Measurements from ENCODE around the gene CPAMD8. TPM values are rescaled to one million over a fixed set of nuclear protein-coding genes. Genes with fewer than 3 reads are reported as not detected.

Gene CPAMD8
- total and polyA plus RNA-seq, 7 donors: 0.60 to 14.4 (median 2.4) TPM

- Histone ChIP-seq H3K4me3 (no peak overlapping the region), H3K36me3 (peaks cover 29 to 94% (median 63%) of the 10 kb centered on the region in 4 donors), H3K27me3 (no peaks in the 10 kb centered on the region), H3K9me3 (no peaks in the 10 kb centered on the region), H3K4me1 (no peaks in the 10 kb centered on the region), H3K27ac (no peak overlapping the region)
- DNase-seq: no peak
- intact Hi-C loops (cut with DNase I): no loop called here
- 97% methylated on average over 7 of the region's 7 CpGs for WGBS, 2 donors
- TF ChIP-seq, protein P1, sequence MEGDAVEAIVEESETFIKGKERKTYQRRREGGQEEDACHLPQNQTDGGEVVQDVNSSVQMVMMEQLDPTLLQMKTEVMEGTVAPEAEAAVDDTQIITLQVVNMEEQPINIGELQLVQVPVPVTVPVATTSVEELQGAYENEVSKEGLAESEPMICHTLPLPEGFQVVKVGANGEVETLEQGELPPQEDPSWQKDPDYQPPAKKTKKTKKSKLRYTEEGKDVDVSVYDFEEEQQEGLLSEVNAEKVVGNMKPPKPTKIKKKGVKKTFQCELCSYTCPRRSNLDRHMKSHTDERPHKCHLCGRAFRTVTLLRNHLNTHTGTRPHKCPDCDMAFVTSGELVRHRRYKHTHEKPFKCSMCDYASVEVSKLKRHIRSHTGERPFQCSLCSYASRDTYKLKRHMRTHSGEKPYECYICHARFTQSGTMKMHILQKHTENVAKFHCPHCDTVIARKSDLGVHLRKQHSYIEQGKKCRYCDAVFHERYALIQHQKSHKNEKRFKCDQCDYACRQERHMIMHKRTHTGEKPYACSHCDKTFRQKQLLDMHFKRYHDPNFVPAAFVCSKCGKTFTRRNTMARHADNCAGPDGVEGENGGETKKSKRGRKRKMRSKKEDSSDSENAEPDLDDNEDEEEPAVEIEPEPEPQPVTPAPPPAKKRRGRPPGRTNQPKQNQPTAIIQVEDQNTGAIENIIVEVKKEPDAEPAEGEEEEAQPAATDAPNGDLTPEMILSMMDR (IDR thresholded peaks at IDR 0.05): no peak
- TF ChIP-seq POLR2A (IDR thresholded peaks at IDR 0.05) (no peak), POLR2AphosphoS5 (IDR thresholded peaks at IDR 0.05) (no peak), EP300 (IDR thresholded peaks at IDR 0.05) (no peak)
Observed at GRCh38 chr19:16853066-16853465, 173.5 kb downstream of the CPAMD8 start.

DNA sequence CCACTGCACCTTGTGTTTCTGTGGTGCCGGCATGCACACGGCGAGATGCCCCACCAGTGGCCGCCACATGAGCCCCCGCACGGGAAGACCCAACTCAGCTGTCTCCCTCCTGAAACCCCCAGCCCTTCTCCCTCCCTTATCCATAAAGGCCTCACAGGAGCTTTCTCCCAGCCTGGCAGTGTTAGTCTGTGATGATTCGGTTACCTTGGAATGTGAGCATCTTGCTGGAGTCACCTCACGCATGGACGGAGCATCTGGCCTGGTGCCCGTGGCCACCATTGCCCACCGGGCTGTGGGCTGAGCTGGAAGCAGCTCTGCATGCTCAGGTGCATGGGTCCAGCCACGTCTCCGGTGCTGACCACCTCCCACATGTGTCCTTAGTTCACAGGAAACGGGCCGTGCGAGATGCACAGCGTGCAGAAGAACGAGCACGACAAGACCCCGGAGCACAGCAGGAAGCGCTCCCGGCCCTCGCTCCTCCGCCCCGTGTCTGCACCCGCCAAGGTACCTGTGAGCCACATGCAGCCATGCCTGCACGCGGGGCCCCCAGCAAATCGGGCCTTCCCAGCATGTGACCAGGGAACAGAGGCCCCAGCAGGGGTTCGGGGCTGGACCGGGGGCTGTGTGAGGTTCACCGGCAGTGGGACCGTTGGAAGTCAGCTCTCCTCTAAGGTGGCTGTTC is 175.4 kb downstream of the CPAMD8 start:
- Histone ChIP-seq H3K27ac (no peak overlapping the region), H3K27me3 (no peaks in the 10 kb centered on the region), H3K4me1 (no peaks in the 10 kb centered on the region), H3K9me3 (no peaks in the 10 kb centered on the region), H3K36me3 (peaks cover 34 to 100% (median 77%) of the 10 kb centered on the region in 4 donors), H3K4me3 (no peak overlapping the region)
- DNase-seq: no peak
- TF ChIP-seq, protein P1 (IDR thresholded peaks at IDR 0.05): no peak
- no peak for TF ChIP-seq POLR2AphosphoS5 (IDR thresholded peaks at IDR 0.05)
- no peak for TF ChIP-seq EP300 (IDR thresholded peaks at IDR 0.05)
- TF ChIP-seq POLR2A (IDR thresholded peaks at IDR 0.05): no peak
- intact Hi-C loops (cut with DNase I): no loop called here
- 95% methylated on average over 33 of the region's 33 CpGs for WGBS, 2 donors

- no peak for TF ChIP-seq POLR2A (IDR thresholded peaks at IDR 0.05)
- TF ChIP-seq POLR2AphosphoS5 (IDR thresholded peaks at IDR 0.05): no peak
- TF ChIP-seq, protein P1 (IDR thresholded peaks at IDR 0.05): no peak
- TF ChIP-seq EP300 (IDR thresholded peaks at IDR 0.05): no peak
- no peaks in the 10 kb centered on the region for H3K4me1 ChIP-seq
- intact Hi-C loops (cut with DNase I): no loop called here
- 96% methylated on average over 4 of the region's 4 CpGs for WGBS, 2 donors
- peaks cover 31 to 100% (median 82%) of the 10 kb centered on the region in 4 donors for H3K36me3 ChIP-seq
- H3K27me3 ChIP-seq: no peaks in the 10 kb centered on the region
- H3K9me3 ChIP-seq: no peaks in the 10 kb centered on the region
- no peak overlapping the region for H3K27ac ChIP-seq
- H3K4me3 ChIP-seq: no peak overlapping the region
- DNase-seq: no peak
Observed at GRCh38 chr19:16850133-16850532, 176.5 kb downstream of the CPAMD8 start.

DNA sequence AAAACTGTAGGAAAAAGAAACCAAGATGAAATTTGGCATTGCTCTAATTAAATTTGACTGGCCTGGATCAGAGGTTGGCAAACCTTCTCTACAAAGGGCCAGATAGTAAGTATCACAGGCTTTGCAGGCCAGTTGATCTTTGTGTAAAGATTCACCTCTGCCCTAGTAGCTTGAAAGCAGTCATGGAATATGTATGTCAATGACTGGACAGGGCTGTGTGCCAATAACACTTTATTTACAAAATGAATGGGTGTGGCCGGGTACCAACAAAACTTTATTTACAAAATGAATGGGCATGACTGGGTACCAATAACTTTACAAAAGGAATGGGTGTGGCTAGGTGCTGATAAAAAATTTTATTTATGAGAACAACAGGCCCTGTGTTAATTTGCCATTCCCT is 177.4 kb downstream of the CPAMD8 start:
- H3K27ac ChIP-seq: no peak overlapping the region
- peaks cover 35 to 100% (median 79%) of the 10 kb centered on the region in 4 donors for H3K36me3 ChIP-seq
- TF ChIP-seq POLR2A (IDR thresholded peaks at IDR 0.05) (no peak), EP300 (IDR thresholded peaks at IDR 0.05) (no peak), POLR2AphosphoS5 (IDR thresholded peaks at IDR 0.05) (no peak)
- TF ChIP-seq, protein P1 (IDR thresholded peaks at IDR 0.05): no peak
- H3K9me3 ChIP-seq: no peaks in the 10 kb centered on the region
- intact Hi-C loops (cut with DNase I): no loop called here
- 19 to 66% methylated on average over 1 of the region's 1 CpG for WGBS, 2 donors
- no peaks in the 10 kb centered on the region for H3K27me3 ChIP-seq
- H3K4me1 ChIP-seq: no peaks in the 10 kb centered on the region
- H3K4me3 ChIP-seq: no peak overlapping the region
- no peak for DNase-seq

GRCh38 chr19:16847430-16847829 is 179.2 kb downstream of the CPAMD8 start:
- no peak for DNase-seq

More at GRCh38 chr19:16847430-16847829, 179.2 kb downstream of the CPAMD8 start:
- Histone ChIP-seq H3K9me3 (no peaks in the 10 kb centered on the region), H3K36me3 (peaks cover 29 to 100% (median 74%) of the 10 kb centered on the region in 4 donors), H3K27ac (no peak overlapping the region), H3K4me1 (no peaks in the 10 kb centered on the region), H3K27me3 (no peaks in the 10 kb centered on the region), H3K4me3 (no peak overlapping the region)
- TF ChIP-seq EP300 (IDR thresholded peaks at IDR 0.05) (no peak), POLR2AphosphoS5 (IDR thresholded peaks at IDR 0.05) (no peak), POLR2A (IDR thresholded peaks at IDR 0.05) (no peak)
- TF ChIP-seq, protein P1 (IDR thresholded peaks at IDR 0.05): no peak
- intact Hi-C loops (cut with DNase I): no loop called here
- 95 to 97% methylated on average over 6 of the region's 6 CpGs for WGBS, 2 donors
